COLO668 (cell line): ENCODE results near the gene DNAH5.

Experiments
- DNase-seq: peaks from one replicate; lab custom pipeline; 2025; ENCODE audit not compliant: unreplicated experiment; lab: John Stamatoyannopoulos, UW

DNAH5 gene

DNA sequence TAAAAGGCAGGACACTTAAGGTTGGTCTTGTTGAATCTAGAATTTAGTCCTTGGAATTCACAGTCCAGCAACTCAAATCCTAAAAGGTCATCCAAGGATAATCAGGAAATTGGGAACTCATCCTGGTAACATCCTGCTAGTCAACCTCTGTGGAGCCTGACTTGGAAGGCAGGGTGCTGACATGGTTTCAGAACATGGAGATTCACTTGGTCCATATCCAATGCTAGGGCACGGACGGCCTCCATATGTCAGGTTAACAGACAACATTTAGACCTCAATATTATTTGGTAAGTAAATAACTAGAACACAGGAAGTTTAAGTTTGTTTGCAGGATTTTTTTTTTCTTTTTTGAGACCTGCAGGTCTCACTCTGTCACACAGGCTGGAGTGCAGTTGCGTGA, 783 bp upstream of the DNAH5 start:
- DNase-seq = no peak

DNA sequence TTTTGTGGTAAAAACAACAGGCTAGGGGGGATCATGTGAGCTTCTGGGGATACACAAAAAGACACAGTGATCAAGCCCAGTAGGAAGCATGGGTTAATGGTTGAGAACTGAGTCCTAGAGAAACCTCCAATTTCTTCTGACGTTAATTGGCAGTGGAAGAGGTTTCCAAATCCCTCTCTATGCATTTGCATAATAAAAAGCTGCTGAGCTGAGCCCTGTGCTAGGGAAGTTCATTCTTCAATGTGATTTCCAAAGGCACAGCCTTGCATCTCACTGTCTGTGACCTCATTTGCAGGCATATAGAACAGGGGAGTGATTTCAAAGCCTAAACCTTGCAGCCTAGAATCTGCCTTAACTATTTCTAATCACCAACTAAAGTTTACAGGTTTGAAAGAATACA, 812 bp downstream of the DNAH5 start:
- no peak for DNase-seq

DNA sequence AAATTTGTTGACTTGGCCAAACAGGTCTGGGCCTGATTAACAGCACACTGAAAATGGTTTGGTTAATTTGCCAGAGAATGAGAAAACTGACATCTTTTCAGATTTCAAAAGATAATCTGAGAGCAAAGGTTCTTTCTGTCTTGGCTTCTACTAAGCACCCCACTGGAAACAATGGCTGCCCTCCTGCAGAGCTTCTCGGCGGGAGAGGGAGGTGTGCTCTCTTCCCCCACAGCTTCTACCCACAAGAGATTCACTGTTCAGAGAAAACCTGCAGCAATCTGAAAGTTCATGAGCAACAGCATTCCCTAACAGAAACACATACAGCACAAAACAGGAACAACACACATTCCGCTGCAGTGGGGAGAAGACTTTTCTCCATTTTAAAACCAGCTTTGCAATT, 3.0 kb downstream of the DNAH5 start:
- no peak for DNase-seq

DNA sequence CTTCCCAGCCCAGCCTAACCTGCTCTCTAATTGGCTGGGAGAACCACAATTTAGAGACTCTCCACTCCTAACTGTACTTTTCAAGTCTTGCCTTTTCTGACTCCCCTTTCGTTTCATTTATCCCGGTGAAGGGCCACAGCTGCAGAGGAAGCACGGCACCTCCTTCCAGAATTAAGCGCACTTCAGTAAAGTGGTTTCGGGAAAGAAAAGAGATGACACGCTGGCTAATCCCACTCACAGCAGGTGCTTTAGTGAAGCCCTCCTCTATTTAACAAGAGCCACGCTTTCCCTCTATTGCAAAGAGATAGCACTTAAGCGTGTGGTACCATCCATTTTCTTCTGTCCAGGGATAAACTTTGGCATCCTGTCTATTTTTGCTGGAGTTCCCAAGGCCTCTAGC, 4.8 kb downstream of the DNAH5 start:
- DNase-seq = no peak

DNA sequence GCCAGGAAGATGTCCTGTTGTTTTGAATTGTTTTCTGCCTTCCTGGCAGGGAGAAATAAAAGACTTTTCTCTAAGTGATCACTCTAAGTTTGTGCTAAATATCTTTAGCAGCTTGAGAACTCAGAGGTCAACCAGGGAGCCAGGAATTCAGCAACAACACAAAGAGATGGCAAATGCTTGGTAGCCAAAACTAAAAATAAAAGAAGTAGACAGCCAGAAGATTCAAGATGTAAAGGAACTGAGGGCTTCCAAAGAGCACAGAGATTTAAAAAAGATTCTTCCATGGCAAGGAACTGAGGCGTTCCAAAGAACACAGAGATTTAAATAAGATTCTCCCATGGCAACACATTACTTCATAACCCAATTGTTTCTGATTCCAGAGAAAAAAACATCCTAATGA, 9.6 kb downstream of the DNAH5 start:
- no peak for DNase-seq

DNA sequence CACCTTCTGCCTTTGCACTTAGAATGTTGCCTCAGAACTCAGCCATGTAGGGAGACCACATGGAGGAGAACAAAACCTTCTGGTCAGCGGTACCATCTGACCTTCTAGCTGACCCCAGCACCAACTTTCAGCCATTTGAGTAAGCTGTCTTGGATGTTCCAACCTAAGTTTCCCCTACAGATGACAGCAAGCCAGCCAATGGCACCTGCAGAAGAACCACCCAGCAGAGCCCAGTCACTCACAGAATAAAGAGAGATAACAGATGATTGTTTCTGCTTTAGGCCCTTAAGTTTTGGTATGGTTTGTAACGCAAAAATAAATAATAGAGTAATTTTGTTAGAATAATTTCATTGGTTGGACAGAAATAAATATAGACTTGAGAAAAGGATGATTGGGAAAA, 10.4 kb downstream of the DNAH5 start:
- no peak for DNase-seq

DNA sequence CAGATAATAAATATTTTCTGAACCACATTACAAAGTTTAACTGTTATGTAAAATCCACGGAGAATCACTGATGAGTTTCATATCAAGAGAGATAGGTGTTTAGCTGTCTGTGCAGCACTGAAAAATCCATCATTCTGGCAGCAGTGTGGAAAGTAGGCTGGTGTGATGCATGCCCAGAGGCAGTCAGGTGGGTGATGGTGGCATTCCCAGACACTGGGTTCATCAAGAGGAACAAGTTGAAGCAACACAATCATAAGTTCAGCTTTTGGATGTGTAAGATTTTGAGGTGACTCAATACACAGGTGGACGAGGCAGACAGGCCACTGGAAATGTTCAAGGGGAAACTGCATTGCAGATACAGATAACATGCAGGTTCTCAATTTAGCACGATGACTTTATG, 11.9 kb downstream of the DNAH5 start:
- DNase-seq = no peak

DNA sequence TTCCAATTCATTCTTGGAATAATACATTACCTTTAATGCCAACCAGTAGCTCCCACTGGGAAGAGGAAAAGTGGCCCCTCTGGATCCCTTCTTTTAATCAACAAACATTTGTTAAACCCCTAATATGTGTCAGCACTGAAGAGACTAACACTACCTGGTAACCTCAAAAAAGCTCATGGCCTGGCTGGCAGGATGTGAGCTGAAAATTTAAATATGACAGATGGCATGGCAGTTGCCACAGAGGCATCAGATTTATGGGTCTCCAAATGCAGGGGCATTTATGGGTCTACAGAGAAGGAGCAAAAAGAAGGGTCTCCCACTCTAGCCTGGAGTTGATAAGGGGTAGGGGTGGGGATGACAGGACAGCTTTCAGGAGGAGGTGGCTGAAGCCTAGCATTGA, 12.5 kb downstream of the DNAH5 start:
- DNase-seq = no peak

DNA sequence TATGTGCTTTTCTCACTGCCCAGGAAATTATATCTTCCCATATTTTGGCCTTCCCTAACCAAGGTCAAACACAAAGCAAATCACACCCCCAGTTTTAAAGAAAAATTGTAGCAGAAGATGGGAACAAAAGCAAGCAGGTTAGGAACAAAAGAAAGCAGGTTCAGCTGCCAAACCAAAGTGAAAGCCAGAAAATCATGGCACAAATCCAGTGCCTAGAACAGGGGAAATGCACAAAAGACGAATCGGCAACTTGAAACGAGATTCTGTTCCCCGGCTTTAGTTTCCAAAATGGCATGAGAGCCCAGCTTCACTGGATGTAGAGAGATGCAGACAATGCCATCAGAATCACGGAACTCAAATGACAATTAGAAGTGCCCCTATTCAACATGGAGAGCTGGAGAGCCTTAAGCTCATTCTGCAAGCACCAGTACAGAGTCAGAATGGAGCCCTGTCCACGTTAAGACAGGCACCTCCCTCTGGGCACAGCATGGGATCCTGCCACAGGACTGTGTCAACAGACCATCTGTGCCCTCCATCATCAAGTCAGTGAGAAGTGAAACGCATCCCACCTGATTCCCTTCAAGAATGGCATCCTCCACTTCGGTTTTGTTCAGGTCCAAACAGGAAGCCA, 13.8 kb downstream of the DNAH5 start:
- DNase-seq = no peak

DNA sequence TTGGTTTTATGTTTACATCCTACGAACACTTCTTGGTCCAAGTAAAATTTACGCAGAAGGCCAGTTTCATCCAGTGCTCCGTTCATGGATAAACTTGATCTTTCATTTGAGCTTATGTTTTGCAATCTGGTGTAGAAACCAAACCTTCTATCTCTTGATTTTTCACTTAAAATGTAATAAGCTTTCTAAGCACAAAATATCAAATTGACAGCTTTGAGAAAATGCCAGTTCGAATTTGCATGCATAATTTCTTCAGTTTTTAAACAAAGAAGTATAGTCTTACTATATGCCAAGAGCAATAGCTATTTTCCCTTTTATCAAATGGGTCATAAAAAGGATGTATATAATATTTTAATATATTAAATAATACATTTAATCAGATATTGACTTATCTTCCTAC, 17.8 kb downstream of the DNAH5 start:
- DNase-seq = no peak

DNA sequence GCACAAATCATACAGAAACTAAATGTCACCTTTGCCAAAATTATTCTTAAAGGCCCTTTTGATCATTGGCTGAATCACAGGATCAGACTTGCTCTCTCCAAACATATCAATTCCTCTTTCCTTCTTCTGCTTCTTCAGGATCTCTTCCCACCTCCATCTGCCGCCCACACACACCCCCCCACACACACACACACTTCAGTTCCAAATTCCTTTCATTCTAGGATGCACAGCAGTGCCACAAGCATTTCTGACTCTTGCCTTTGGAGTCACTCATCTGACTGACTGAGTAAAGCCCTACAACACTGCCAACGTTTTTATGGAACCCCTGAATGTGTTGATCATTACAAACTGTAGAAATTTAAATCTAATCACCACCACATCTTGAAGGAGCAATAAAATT, 22.9 kb downstream of the DNAH5 start:
- no peak for DNase-seq

DNA sequence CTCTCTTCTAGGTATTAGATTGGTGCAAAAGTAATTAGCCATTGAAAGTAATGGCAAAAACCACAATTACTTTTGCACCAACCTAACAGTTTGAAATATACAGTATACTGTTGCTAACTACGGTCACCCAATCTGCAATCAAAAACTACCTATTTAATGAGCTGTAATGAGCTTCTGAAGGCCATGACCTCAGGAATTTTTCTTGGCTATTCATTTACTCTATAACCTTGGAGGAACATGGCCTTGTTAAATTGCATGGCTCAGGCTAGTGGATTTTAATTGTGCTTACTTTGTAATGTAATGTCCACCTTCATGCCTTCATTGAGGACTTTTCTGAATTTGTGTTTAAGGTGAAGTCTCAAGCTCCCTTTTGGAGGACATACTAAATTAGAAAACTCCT, 24.7 kb downstream of the DNAH5 start:
- DNase-seq = no peak

DNA sequence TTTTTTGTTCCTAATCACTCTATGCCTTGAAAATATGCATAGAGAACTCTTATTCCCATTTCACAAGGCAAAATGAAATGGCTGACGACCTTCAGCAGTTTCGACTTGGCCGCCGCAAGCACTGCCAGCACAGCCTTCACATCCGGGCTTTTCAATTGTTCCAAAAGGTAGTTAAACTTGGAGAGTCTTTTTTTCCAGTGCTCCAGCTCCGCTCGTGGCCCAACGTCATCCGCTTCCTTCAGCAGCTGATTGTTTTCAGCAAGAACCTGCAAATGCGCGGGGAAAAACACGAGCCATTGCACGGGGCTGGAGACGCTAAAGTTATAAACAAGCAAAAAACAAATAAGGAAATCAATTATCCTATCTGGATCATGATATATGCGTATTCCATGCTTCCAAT, 25.4 kb downstream of the DNAH5 start:
- DNase-seq = no peak

DNA sequence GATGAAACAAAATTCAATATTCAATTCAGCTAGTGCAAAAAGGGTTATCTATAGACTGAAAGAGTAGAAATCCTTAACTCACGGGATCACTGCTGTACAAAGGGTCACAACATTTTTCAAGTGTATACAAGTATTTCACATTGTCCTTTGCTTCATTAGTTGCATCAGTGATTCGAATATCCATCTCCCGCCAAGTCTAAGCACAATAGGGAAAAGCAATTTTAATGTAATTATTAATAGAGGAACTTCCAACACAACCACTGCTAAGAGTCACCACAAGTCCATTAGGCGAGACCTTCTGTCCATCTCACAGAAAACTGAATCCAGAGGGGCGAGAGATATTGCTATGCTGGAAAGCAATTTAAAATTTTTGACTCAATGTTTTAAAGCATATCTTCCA, 27.4 kb downstream of the DNAH5 start:
- DNase-seq = no peak

DNA sequence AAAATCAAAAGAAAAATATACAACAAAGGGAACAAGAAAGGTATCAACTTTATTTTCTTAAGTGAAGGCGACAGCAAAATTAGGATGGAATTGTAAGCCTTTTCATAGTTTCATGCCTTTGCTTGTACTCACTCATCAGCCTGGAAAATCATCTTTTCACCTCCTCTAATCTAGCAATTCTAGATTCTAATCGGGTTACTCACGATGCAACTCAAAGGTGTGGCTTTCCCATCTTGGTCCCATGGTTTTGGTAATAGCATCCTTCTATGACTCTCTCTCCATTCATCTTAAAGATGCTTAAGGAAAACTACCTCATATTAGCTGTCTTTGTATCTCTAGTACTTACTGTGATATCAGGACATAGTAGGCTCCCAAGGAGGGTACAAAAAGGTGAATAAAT, 30.5 kb downstream of the DNAH5 start:
- DNase-seq = no peak

DNA sequence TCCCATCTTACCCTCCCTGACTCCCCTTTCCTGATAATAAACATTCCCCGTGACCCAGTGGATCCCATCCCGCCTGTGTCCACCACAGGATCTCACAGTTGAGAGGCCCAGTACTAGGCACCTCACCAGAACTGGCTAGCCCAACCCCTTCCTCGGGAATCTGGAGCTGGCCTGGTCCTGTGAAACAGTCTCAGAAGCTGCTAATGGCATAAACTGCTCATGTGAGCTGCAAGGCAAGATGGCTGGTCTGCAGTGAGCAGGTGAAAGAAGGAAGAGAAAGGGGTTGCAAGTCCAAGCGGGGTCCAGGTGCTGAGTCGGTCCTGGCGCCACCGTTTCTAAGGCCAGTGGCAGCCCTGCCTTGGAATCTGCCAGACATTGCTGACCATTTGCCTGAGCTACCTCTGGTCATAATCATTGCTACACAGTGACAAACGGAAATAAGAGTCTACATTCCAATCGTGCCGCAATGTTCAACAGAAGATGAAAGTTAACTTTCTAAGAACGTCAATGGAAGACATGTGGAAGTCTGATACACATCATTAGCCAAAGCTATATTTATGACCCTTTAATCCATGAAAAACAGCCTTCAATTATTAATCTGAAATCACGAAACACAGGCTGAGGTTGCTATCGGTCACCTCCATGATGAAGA, 33.7 kb downstream of the DNAH5 start:
- DNase-seq = no peak

DNA sequence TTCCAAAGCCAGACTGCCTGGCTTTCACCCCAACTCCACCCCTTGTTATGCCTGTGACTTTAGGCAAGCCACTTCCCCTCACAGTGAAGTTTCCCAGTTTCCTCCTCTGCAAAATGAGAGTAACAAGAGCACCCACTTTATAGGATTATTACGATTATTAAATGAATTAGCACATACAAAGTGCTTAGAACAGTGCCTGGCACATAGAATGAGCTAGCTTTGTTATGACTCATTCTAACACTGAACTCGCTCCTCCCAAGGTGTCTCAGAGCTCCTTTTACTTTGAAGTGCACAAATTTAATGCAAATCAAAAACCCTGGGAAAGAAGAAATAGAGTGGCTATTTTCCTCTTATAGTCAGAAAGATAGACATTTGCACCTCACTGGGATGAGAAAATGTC, 34.3 kb downstream of the DNAH5 start:
- DNase-seq = no peak

DNA sequence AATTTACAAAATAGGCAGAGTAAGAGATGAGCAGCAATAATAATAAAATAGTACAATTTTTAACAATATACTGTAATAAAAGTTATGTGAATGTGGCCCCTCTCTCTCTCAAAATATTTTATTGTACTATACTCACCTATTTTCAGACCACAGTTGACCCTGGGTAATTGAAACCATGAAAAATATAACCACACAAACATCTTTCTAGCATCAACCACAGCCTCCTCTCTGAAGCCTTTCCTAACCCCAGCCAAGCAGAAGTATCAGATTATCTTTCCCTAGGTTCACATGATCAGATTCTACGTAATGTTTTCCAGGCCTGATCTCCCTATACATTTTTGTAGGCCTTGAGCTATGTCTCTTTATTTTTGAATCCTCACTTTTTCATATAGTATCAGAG, 35.2 kb downstream of the DNAH5 start:
- no peak for DNase-seq

DNA sequence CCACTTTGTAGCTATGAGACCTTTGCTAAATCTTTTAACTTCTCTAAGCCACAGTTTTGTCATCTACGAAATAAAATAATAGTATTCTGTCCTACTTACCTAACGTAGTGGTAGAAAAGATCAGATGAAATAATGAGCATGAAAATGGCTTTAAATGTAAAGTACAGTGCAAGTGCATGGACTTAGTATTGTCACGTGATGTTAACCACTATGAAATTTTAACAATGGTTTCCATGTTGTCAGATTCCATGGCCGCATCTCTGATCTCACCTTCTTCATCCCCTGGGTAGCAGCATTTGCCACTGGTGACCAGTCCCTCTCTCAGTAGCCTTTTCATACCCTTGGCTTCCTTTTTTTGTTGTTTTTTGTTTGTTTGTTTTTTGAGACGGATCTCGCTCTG, 45.9 kb downstream of the DNAH5 start:
- no peak for DNase-seq

DNA sequence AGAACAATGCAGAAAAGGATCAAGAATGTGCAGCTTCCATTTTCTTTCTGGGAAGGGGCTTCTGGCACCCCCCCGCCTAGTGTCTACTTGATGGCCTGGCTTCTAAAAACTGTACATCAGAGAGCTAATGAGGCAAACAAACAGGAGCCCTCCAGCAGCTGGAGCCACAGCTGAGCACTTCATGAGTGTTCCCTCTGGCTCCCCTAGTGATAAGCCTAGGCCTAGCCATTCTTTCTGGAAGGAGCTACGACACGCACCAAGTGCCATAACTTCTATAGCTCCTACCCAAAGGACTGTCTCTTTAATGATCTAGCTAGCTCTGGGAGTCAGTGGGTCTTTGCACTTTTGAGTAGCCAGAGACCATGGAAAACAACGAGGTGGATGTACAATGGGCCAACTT, 66.1 kb downstream of the DNAH5 start:
- no peak for DNase-seq

DNA sequence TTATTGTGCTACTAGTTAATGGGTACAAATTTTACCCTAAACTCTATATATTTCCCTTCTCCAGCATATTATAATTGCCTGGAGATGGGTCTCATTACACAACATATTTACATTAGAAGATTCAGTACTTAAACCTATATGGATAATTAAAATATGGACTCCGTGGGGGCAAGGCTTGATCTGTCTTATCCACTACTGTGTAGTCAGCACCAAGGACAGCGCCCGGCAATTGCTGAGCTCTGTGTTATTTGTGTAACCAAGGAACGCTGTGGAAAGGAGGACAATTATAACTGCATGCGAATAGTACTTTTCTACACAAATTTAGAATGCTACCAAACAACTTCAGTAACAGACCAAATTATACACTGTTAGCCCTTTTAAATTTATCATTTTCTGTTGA, 77.7 kb downstream of the DNAH5 start:
- no peak for DNase-seq

DNA sequence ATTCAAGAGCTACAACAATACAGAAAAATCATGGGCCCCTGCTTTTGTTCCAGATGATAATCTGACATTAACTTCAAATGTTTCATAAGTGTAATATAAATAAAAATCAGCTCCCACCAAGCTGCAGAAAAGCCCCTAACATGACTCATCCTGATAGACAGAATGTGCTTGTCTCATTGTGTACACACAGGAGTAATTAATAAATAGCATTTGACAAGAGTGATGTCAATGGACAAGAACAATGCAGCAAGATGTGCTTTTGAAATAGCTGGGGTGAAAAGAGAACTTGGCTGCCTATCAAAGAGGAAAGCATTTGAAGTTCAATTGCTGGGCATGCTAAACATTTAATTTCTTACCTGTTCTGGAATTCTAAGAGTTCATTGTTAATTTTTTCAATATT, 79.2 kb downstream of the DNAH5 start:
- DNase-seq = no peak

DNA sequence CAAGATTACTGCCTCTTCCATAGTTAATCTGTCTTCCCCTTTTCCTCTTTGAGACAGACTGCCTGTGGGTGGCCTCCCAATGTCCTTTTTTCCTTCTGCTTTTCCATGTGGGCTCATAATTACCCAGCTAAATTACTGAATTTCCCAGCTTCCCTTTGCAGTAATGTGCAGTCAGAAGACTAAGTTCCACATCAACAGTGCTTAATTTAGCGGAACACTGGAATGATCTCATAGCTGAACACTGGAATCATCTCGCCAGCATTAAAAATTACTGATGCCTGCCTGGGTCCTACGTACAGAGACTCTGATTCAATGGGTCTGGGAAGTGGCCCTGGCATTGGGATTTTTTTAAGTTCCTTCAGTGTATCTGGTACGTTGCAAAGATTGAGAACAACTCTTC, 84.3 kb downstream of the DNAH5 start:
- DNase-seq = no peak
